Kidney capillary endothelial cell (primary cell): Measurements from ENCODE around the gene TXNDC8.
"Not testable (repeated sequence)": the region's sequence is repeated elsewhere in the genome, so short reads cannot be mapped to it uniquely, and the experiment has no call there.

Source experiments
- DNase-seq: peaks from one replicate; pipeline ENCODE4 v3.0.0-alpha.2; 2018; ENCODE audit warnings: low spot score

TXNDC8 gene

DNA sequence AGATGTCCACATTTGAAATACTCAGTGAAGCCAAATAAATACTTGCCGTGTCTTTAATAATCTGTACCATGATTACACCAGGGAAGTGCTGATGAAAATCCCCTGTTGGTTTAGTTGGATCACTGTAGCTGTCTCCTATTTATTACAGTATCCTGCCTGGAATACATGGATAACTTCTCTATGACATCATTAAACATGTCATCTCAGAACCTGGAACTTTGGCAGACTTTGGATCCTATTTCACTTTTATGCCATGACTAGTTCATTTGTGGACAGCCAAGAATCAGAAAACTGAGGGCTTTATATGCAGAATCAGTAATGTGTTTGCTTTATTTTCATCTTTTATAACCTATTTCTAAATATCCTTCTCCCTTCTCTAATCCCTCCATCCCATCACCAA is at the start of gene TXNDC8:
Gene TXNDC8 (minus strand): TSS at position 137 of the 400 bp plus-strand sequence.
- DNase-seq, result no peak

- DNase-seq, result no peak
These were observed 45.8 kb upstream of the TXNDC8 start for GRCh38 chr9:110383491-110383890.

- no peak for DNase-seq
These were observed 45.1 kb upstream of the TXNDC8 start for GRCh38 chr9:110382731-110383130.

- no peak for DNase-seq
These were observed 33.8 kb upstream of the TXNDC8 start for GRCh38 chr9:110371411-110372007.

DNA sequence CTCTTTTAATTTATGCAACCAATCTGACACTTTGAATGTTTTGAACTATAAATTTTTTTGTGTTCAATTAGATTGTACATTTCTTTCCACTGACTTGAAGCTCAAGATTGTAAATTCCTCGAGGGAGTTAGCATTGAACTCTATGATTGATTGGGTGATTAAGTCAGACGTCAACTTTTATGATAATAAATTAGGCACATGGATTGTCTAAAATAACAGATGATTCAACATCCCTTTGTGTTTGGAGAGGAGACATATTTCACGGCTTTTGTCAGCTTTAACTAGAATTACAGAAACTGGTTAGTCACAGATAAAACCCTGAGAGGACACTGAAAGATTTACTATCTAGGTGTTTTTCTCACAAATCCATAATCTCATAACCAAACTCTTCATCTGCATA is 32.7 kb upstream of the TXNDC8 start:
- no peak for DNase-seq

DNA sequence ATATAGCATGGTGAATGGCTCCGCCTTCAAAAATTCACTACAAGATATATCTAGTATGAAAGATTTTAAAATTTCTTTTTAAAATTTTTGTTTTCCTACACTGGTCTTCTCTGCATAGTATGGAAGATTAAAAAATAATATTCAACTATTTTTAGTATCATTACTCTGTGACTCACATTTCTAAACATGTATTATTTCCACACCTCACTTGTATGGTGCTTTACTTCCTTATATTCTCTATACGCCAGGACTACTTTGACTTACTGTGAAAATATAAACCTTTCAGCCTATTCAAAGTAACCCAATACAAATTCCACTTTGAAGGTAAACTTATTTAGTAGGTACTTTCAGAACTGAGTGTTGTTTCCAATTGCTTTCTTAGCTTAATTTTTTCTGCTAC is 26.8 kb upstream of the TXNDC8 start:
- no peak for DNase-seq

DNA sequence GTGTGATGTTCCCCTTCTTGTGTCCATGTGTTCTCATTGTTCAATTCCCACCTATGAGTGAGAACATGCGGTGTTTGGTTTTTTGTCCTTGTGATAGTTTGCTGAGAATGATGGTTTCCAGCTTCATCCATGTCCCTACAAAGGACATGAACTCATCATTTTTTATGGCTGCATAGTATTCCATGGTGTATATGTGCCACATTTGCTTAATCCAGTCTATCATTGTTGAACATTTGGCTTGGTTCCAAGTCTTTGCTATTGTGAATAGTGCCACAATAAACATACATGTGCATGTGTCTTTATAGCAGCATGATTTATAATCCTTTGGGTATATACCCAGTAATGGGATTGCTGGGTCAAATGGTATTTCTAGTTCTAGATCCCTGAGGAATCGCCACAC is 21.3 kb upstream of the TXNDC8 start:
- not testable (repeated sequence) for DNase-seq

DNA sequence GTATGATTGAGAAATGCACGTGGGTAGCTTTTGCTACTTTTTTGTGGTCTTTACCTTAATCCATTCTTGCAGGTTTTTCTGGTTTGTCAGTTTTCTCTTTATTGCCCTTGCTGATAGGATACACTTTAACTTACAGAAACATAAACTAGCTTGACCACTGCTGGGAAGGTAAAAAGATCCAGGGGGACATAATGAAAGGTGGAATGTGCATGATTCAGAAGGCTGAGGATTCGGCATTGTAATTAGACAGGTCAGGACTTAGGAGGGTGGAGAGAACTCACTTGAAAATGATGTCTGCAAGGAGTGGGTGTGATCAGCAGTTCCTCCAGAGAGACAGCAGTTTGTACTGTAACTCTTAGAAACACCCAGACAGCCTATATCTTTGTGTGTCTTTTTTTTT is 19.8 kb upstream of the TXNDC8 start:
- DNase-seq, result no peak

- no peak for DNase-seq
These were observed 19.2 kb upstream of the TXNDC8 start for GRCh38 chr9:110356639-110357395.

- no peak for DNase-seq
These were observed 18.2 kb upstream of the TXNDC8 start for GRCh38 chr9:110355911-110356310.

DNA sequence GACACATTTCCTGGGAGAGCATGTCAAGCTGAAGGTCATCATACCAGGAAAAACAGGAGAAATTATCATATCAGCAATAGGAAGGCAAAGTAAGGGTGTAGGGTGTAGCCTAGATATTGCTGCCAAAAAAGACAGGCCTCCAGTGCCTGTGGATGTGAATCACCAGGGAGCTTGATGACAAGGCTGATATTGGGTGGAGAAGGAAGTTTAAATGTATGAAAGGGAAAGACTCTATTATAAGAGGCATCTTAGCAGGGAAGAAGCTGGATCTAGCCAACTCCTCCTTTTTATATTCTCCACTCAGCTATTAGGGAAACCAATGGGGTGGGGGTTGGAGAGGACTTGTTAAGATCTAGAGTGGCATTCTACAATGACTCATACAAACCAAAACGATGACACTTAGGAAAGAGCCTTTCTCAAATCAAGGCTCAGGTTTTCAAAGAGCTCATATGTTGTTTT is 13.4 kb upstream of the TXNDC8 start:
- no peak for DNase-seq

GRCh38 chr9:110346325-110346724 is 8.7 kb upstream of the TXNDC8 start:
- no peak for DNase-seq

DNA sequence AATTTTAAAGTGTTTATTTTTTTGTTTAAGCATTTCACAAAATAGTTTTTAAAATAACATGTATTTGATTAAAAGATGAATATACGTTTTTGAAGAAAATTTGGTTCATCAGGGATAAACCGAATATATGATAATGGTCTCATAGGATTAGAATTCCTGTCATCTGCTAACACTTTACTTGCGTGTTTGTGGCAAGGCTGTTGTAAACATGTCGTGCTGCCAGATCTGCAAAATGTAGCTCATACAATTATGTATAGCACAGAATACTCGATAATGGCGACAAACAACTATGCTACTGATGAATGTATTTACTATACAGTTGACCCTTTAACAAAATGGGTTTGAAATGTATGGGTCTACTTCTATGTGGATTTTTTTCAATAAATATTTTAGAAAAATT is 7.2 kb upstream of the TXNDC8 start:
- DNase-seq, result no peak

DNA sequence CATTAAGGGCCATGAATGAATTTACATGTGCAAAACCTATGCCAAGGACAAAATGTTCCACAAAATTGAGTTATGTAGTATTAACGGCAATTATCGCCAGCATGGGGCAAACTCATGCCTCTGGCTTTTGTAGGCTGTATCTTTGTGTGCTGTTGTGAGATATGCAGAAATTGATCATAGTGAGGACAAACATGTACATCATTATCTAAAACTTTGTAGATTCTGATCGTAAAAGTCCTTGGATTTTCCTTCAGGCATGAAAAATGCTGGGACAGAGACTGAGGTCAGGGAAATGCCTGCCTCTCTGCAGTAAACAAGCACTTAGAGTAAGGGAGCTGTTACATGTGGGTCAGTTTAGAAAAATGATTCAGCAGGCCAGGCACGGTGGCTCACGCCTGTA is 5.9 kb upstream of the TXNDC8 start:
- no peak for DNase-seq

DNA sequence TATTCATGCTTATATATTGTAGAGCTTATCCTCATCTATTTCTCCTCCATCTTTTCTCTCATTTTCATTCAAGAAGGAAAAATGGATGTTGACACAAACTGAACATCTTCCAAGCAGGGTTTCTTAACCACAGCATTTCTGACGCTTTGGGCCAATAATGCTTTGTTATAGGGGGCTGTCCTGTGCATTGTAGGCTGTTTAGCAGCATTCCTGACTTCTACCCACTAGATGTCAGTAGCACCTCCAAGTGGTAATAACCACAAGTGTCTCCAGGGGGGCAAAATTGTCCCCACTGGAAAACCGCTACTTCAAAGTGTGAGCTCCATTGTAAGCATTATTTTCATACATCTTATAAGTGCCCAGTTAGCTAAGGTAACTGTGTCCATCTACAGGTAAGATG is 2.6 kb upstream of the TXNDC8 start:
- DNase-seq, result no peak

DNA sequence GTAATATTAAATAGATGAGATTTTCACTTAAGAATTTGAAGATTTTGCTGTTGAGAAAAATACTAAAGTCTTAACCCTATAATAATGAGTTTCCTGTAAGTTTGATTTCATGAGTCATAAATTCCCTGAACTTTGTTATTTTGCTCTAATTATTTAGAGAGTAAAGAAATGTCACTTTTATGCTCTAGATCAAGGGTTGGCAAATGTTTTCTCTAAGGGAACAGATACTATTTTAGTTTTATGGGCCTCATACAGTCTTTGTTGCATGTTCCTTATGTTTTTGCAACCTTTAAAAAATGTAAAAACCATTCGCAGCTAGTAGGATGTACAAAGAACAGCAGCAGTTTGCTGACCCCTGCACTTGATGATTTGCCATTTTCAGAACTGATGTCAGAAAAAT is 480 bp upstream of the TXNDC8 start:
- no peak for DNase-seq

DNA sequence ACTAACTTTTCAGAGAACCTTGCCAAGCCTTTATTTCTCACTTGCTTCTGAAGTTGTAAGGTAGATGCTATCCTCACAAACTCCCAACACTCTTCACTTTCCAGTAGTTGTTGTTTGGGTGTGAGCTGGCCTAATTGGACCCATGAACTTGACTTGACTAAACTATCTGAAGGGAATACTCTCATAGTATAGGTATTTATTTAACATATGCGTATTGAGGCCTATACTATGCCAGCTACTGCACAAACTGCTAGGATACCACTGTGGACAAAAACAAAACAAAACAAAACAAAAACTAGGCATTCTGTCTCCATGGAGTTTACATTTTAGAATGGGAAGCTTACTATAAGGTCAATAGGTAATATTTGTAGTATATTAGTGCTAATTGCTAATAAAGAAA is 1.3 kb downstream of the TXNDC8 start:
- no peak for DNase-seq

DNA sequence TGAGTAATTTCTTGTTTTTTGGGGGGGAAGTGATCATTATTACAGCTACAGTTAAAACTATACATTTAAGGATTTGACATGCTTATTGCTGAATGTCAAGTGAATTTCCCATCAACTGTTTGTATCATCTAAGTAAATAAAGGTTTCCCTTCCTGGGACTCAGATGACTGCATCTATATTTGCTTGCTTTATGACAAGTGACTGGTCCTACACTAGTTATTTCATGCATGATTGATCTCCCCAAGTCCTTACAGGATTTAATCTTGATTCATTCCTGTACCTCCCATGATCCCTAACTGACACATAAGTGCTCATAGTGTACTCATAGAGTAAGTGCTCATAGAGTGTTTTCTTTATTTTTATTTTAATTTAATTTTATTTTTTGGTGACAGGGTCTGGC is 2.8 kb downstream of the TXNDC8 start:
- DNase-seq, result no peak

DNA sequence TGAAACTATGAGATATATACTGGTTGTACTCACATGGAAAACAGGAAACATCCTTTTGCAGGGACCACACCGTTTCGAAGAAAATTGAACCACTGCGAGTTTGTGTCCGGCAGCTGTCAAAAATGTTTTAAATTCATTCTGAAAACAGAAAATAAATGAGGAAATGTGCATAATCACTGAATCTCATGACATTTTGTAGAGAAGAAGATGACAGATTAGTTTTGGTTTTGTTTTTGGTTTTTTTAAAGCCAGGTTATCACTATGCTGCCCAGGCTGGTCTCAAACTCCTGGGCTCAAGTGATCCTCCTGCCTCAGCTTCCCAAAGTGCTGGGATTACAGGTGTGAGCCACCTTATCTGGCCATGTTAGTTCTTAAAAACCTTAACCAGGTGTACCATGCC is 3.5 kb downstream of the TXNDC8 start:
- DNase-seq, result no peak

DNA sequence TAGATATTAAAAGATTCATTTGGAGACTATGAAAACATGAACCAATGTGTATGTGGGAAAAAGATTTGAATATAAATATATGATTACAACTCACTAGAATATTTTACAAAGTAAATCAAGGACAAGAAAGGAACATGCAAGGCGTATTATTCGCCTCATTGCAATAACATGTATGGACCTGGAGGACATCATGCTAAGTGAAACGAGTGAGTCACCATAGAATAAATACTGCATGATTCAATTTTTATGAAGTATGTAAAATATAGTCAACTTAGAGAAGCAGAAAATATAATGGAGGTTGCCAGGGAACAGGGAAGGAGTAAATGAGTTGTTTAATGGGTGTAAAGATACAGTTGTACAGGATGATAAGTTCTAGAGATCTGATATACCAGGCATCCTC is 4.9 kb downstream of the TXNDC8 start:
- no peak for DNase-seq

- no peak for DNase-seq
These were observed 7.1 kb downstream of the TXNDC8 start for GRCh38 chr9:110330484-110331105.

DNA sequence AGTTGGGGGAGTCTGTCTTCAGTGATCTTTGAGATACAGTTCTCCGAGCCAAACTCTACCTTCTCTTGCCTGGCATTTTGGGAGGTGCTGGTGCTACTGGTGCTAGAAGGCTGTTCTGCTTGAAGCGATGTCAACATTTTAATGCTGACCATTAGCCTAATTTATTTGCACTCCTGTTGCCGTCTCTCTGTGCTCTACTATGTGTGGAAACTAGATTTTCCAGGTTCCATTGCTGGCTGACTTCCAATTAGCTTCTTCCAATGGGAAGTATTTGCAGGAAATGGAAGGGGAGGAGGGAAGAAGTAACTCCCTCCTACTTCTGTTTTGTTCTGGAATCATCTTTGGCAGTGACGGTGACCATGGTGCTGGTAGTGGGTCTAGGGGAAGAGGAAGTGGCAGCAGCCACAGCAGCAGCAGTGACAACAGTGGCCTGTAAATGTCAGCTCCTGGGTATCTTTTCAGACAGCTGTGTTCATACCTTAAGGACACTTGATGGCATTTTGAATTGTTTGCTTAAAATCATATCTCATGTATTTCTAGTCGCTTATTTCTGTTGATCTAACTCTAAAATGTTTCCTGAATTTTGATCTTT is 7.9 kb downstream of the TXNDC8 start:
- no peak for DNase-seq

DNA sequence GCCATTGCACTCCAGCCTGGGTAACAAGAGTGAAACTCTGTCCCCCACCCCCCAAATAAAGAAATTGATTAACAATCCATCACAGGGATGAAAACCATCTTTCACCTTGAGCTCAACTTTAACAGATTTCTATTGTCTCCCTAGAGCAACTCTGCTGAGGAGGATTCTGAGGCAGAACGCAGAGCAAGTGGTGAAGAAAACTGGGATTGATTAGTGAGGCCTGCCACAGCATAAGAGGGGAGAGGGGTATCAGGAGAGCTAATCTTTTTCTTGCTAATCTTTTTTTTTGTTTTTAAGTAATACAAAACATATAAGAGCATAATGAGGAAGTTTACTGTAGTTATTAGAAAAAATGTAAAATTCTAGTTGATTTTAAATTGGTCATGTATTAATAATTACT is 8.9 kb downstream of the TXNDC8 start:
- no peak for DNase-seq
